ENCODE measurements around the gene SIRT3. TPM values are rescaled to one million over a fixed set of nuclear protein-coding genes. Genes with fewer than 3 reads are reported as not detected.

Gene SIRT3
- total RNA-seq, 4 donors from 2014 or later: 7.2 to 27.9 (median 20.6) TPM

- TF ChIP-seq EP300 (IDR thresholded peaks at IDR 0.05; ENCODE audit: low read depth) (no peak), CTCF (IDR thresholded peaks at IDR 0.05) (no peak), POLR2A (IDR thresholded peaks at IDR 0.05) (no peak), POLR2AphosphoS5 (IDR thresholded peaks at IDR 0.05) (no peak)
- H3K9me3 ChIP-seq: no peaks in the 10 kb centered on the region
- H3K27ac ChIP-seq: no peak overlapping the region
- peaks cover 0 to 22% (median 11%) of the 10 kb centered on the region in 4 donors for H3K36me3 ChIP-seq
- H3K27me3 ChIP-seq: no peaks in the 10 kb centered on the region
- no peak for DNase-seq
- H3K4me1 ChIP-seq: no peaks in the 10 kb centered on the region
- H3K4me3 ChIP-seq: no peak overlapping the region
- in situ Hi-C loops (cut with MboI; ENCODE audit: low pct_ligation_motif_present in 1 of 4, low pct_unique_long_range_greater_than_20kb in 1 of 4, low sequenced_read_pairs in 3 of 4) (loop anchor here in 1 of 4 donors (10.0 kb wide), 1 partner anchor 112 kb away; the partner anchor contains the start of gene B4GALNT4), intact Hi-C loops (cut with DNase I; ENCODE audit: low total_unique reads) (no loop called here)
- WGBS, 2 donors (ENCODE audit: low coverage in 1 of 2): 85 to 89% methylated on average over 6 to 8 of the region's 8 CpGs
Observed at GRCh38 chr11:252666-253065, 16.5 kb upstream of the SIRT3 start.

- intact Hi-C loops (cut with DNase I; ENCODE audit: low total_unique reads) (no loop called here), in situ Hi-C loops (cut with MboI; ENCODE audit: low pct_ligation_motif_present in 1 of 4, low pct_unique_long_range_greater_than_20kb in 1 of 4, low sequenced_read_pairs in 3 of 4) (loop anchor here in 1 of 4 donors (10.0 kb wide), 1 partner anchor 113 kb away; the partner anchor contains the start of gene B4GALNT4)
- Histone ChIP-seq H3K4me1 (no peaks in the 10 kb centered on the region), H3K9me3 (no peaks in the 10 kb centered on the region), H3K36me3 (peaks cover 0 to 33% (median 16%) of the 10 kb centered on the region in 4 donors), H3K4me3 (no peak overlapping the region), H3K27ac (no peak overlapping the region), H3K27me3 (no peaks in the 10 kb centered on the region)
- no peak for DNase-seq
- TF ChIP-seq POLR2AphosphoS5 (IDR thresholded peaks at IDR 0.05): no peak
- no peak for TF ChIP-seq POLR2A (IDR thresholded peaks at IDR 0.05)
- TF ChIP-seq EP300 (IDR thresholded peaks at IDR 0.05; ENCODE audit: low read depth): no peak
- TF ChIP-seq CTCF (IDR thresholded peaks at IDR 0.05): no peak
- WGBS, 2 donors (ENCODE audit: low coverage in 1 of 2): 84 to 92% methylated on average over 5 to 10 of the region's 10 CpGs
Observed at GRCh38 chr11:251550-251949, 15.4 kb upstream of the SIRT3 start.

- Histone ChIP-seq H3K27ac (no peak overlapping the region), H3K4me3 (no peak overlapping the region), H3K9me3 (no peaks in the 10 kb centered on the region), H3K4me1 (no peaks in the 10 kb centered on the region), H3K36me3 (peaks cover 0 to 40% (median 18%) of the 10 kb centered on the region in 4 donors), H3K27me3 (no peaks in the 10 kb centered on the region)
- in situ Hi-C loops (cut with MboI; ENCODE audit: low pct_ligation_motif_present in 1 of 4, low pct_unique_long_range_greater_than_20kb in 1 of 4, low sequenced_read_pairs in 3 of 4) (loop anchor here in 1 of 4 donors (10.0 kb wide), 1 partner anchor 114 kb away; the partner anchor contains the start of gene B4GALNT4), intact Hi-C loops (cut with DNase I; ENCODE audit: low total_unique reads) (no loop called here)
- TF ChIP-seq EP300 (IDR thresholded peaks at IDR 0.05; ENCODE audit: low read depth): no peak
- no peak for TF ChIP-seq POLR2A (IDR thresholded peaks at IDR 0.05)
- TF ChIP-seq CTCF (IDR thresholded peaks at IDR 0.05): peak; percentile 54 to 66 (median 63)
- no peak for TF ChIP-seq POLR2AphosphoS5 (IDR thresholded peaks at IDR 0.05)
- peak; percentile 70 for DNase-seq
- 79 to 87% methylated on average over 10 of the region's 10 CpGs for WGBS, 2 donors (ENCODE audit: low coverage in 1 of 2)
Observed at GRCh38 chr11:250740-251299, 14.7 kb upstream of the SIRT3 start.

GRCh38 chr11:250274-250673 is 14.1 kb upstream of the SIRT3 start:
- peaks cover 0 to 44% (median 18%) of the 10 kb centered on the region in 4 donors for H3K36me3 ChIP-seq
- in situ Hi-C loops (cut with MboI; ENCODE audit: low pct_ligation_motif_present in 1 of 4, low pct_unique_long_range_greater_than_20kb in 1 of 4, low sequenced_read_pairs in 3 of 4): loop anchor here in 1 of 4 donors (10.0 kb wide), 1 partner anchor 115 kb away; the partner anchor contains the start of gene B4GALNT4
- intact Hi-C loops (cut with DNase I; ENCODE audit: low total_unique reads): no loop called here
- H3K27me3 ChIP-seq: no peaks in the 10 kb centered on the region
- no peak for TF ChIP-seq POLR2A (IDR thresholded peaks at IDR 0.05)
- no peak for TF ChIP-seq CTCF (IDR thresholded peaks at IDR 0.05)
- no peak for TF ChIP-seq POLR2AphosphoS5 (IDR thresholded peaks at IDR 0.05)
- TF ChIP-seq EP300 (IDR thresholded peaks at IDR 0.05; ENCODE audit: low read depth): no peak
- WGBS, 2 donors (ENCODE audit: low coverage in 1 of 2): 83 to 95% methylated on average over 3 to 5 of the region's 5 CpGs
- H3K9me3 ChIP-seq: no peaks in the 10 kb centered on the region
- H3K27ac ChIP-seq: no peak overlapping the region
- H3K4me1 ChIP-seq: no peaks in the 10 kb centered on the region
- no peak for DNase-seq
- H3K4me3 ChIP-seq: no peak overlapping the region

Measured in transverse colon (tissue), 4 donors.